ENCODE results near the gene PMVK.
A peak's percentile ranks its signal among the peaks of the same experiment; 100 is the strongest.

PMVK gene

DNA sequence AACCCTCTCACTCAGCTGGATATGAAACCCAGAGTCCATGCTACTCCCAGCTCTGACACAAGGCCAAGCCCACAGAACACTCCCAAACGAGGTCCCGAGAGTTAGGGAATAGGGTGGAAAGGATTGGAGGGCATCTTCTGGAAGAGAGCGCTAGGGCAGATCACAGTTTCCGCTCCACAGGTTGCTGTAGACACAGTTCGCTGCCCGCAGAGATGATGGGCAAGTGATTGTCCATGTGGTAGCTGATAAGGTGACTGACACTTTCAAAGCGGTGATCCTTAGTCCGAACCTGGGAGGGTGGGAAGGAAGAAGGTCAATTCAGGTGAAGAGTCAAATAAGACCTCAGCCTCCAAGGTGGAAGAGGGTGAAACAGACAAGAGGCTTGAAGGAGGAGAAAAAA is 27.1 kb upstream of the PMVK start:
- DNase-seq = no peak
- TF ChIP-seq, protein P1, sequence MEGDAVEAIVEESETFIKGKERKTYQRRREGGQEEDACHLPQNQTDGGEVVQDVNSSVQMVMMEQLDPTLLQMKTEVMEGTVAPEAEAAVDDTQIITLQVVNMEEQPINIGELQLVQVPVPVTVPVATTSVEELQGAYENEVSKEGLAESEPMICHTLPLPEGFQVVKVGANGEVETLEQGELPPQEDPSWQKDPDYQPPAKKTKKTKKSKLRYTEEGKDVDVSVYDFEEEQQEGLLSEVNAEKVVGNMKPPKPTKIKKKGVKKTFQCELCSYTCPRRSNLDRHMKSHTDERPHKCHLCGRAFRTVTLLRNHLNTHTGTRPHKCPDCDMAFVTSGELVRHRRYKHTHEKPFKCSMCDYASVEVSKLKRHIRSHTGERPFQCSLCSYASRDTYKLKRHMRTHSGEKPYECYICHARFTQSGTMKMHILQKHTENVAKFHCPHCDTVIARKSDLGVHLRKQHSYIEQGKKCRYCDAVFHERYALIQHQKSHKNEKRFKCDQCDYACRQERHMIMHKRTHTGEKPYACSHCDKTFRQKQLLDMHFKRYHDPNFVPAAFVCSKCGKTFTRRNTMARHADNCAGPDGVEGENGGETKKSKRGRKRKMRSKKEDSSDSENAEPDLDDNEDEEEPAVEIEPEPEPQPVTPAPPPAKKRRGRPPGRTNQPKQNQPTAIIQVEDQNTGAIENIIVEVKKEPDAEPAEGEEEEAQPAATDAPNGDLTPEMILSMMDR (IDR thresholded peaks at IDR 0.05) = no peak
- no peaks in the 10 kb centered on the region for H3K27me3 ChIP-seq
- no peaks in the 10 kb centered on the region for H3K9me3 ChIP-seq
- H3K36me3 ChIP-seq = peaks cover 36 to 69% (median 64%) of the 10 kb centered on the region in 3 donors
- intact Hi-C loops (cut with DNase I; ENCODE audit: low total_unique reads) = loop anchor here (5.0 kb wide), 3 partner anchors 34 to 99 kb away; partner anchors contain the start of gene EFNA4
- H3K4me1 ChIP-seq = peaks cover 0 to 38% (median 25%) of the 10 kb centered on the region in 4 donors
- H3K27ac ChIP-seq = no peak overlapping the region
- H3K4me3 ChIP-seq = no peak overlapping the region

DNA sequence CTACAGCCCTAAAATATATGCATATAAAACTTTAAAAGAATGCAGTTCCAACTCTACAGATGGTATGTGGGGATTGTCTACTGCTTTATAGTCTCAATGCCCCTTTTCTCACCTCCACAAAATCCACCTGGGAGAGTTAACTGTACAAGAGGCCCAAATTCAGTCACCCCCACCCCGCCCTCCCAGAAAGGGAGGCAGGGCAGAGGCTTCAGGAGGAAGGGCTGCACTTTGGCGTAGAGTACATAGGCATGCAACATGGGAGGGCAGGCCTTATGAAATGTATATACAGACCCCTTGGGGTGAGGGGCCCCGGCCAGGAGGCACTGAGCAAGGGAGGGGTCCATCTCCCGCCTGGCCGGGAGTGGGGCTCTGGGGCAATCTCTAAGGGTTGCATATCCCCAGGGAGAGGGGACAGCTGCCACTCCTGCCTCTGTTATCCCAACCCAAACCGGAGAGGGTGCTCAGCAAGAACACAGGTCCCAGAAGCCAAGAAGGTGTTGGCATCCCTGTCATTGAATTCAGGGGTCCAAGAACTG is 26.3 kb upstream of the PMVK start:
- H3K4me3 ChIP-seq = peak overlapping the region; percentile 77 to 78
- intact Hi-C loops (cut with DNase I; ENCODE audit: low total_unique reads) = loop anchor here (5.0 kb wide), 3 partner anchors 34 to 99 kb away; partner anchors contain the start of gene EFNA4
- no peaks in the 10 kb centered on the region for H3K27me3 ChIP-seq
- peaks cover 32 to 69% (median 63%) of the 10 kb centered on the region in 3 donors for H3K36me3 ChIP-seq
- H3K27ac ChIP-seq = peak overlapping the region; percentile 95 to 98
- TF ChIP-seq, protein P1 (IDR thresholded peaks at IDR 0.05) = no peak
- no peaks in the 10 kb centered on the region for H3K9me3 ChIP-seq
- peaks cover 0 to 36% (median 22%) of the 10 kb centered on the region in 4 donors for H3K4me1 ChIP-seq
- no peak for DNase-seq

GRCh38 chr1:154962156-154962749 is 25.7 kb upstream of the PMVK start:
- no peaks in the 10 kb centered on the region for H3K9me3 ChIP-seq
- H3K4me3 ChIP-seq = peak overlapping the region; percentile 77 to 78
- DNase-seq = no peak
- peak overlapping the region; percentile 95 to 98 for H3K27ac ChIP-seq
- no peaks in the 10 kb centered on the region for H3K27me3 ChIP-seq
- intact Hi-C loops (cut with DNase I; ENCODE audit: low total_unique reads) = loop anchor here (5.0 kb wide), 3 partner anchors 35 to 100 kb away; partner anchors contain the start of gene EFNA4
- H3K36me3 ChIP-seq = peaks cover 26 to 63% (median 57%) of the 10 kb centered on the region in 3 donors
- TF ChIP-seq, protein P1 (IDR thresholded peaks at IDR 0.05) = no peak
- H3K4me1 ChIP-seq = peaks cover 0 to 41% (median 24%) of the 10 kb centered on the region in 4 donors

- peak within 1 kb of the TSS; percentile 95 to 98 for H3K27ac ChIP-seq
- H3K27me3 ChIP-seq = no peaks in the 10 kb centered on the region
- TF ChIP-seq, protein P1 (IDR thresholded peaks at IDR 0.05) = peak; percentile 49 to 62
- no peaks in the 10 kb centered on the region for H3K9me3 ChIP-seq
- intact Hi-C loops (cut with DNase I; ENCODE audit: low total_unique reads) = loop anchor here (5.0 kb wide), 3 partner anchors 36 to 101 kb away; partner anchors contain the start of gene EFNA4
- peaks cover 0 to 49% (median 32%) of the 10 kb centered on the region in 4 donors for H3K4me1 ChIP-seq
- peak; percentile 75 to 89 for DNase-seq
- H3K36me3 ChIP-seq = peaks cover 20 to 56% (median 49%) of the 10 kb centered on the region in 3 donors
- H3K4me3 ChIP-seq = peak within 1 kb of the TSS; percentile 77 to 78
Measured at GRCh38 chr1:154961207-154962155, 25.0 kb upstream of the PMVK start, which contains the start of gene PYGO2. Gene PYGO2 (minus strand): TSS chr1:154961782. CDS start chr1:154961576, 206 bp downstream.

- TF ChIP-seq, protein P1 (IDR thresholded peaks at IDR 0.05) = no peak
- no peaks in the 10 kb centered on the region for H3K27me3 ChIP-seq
- intact Hi-C loops (cut with DNase I; ENCODE audit: low total_unique reads) = loop anchor here (5.0 kb wide), 3 partner anchors 37 to 102 kb away; partner anchors contain the start of gene EFNA4
- DNase-seq = no peak
- no peaks in the 10 kb centered on the region for H3K9me3 ChIP-seq
- peak overlapping the region; percentile 77 to 78 for H3K4me3 ChIP-seq
- H3K27ac ChIP-seq = peak overlapping the region; percentile 95 to 98
- peaks cover 11 to 47% (median 40%) of the 10 kb centered on the region in 3 donors for H3K36me3 ChIP-seq
- H3K4me1 ChIP-seq = peaks cover 0 to 53% (median 33%) of the 10 kb centered on the region in 4 donors
Measured at GRCh38 chr1:154960446-154961136, 24.1 kb upstream of the PMVK start.

Data from tibial artery (tissue), 4 donors.